SK-N-SH treated with all-trans-retinoic acid at 6 μM for 48 hours (cell line): ENCODE data around the gene TET3.

ENCODE experiments used
- TF ChIP-seq, protein P1 (sequence below): fragments of 250-450 bp; sonication (Bioruptor Pico); IDR thresholded peaks from 2 replicates; pipeline ENCODE4 v1.5.1; 2021; ENCODE audit warnings: mild to moderate bottlenecking, moderate library complexity
- TF ChIP-seq, protein P2 (sequence below): fragments of 250-450 bp; sonication (Bioruptor Pico); IDR thresholded peaks from 2 replicates; pipeline ENCODE4 v1.8.0; 2020; ENCODE audit warnings: mild to moderate bottlenecking, moderate library complexity, borderline replicate concordance
- TF ChIP-seq, protein P3 (sequence below): fragments of 250-450 bp; sonication (Bioruptor Pico); IDR thresholded peaks from 2 replicates; pipeline ENCODE4 v1.5.0; 2020; ENCODE audit warnings: mild to moderate bottlenecking, moderate library complexity

DNA sequence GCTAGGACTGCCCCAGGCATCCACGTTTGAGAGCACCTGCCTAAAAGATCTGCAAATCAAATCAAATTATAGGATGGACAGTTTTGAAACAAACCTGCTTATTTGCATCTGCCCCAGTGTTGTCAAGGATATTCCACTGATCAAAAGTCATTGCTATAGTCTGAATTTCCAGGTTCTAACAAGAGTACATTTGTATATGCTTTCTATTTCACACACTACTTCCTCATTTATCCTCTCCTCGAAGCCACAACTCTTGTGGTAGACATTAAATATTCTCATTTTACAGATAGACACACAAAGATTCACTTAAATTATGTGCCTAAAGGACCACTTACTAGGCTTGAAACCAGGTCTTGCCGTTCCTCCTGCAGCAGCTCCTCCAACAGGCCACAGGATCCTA is 11.9 kb upstream of the TET3 start:
- TF ChIP-seq, protein P1, sequence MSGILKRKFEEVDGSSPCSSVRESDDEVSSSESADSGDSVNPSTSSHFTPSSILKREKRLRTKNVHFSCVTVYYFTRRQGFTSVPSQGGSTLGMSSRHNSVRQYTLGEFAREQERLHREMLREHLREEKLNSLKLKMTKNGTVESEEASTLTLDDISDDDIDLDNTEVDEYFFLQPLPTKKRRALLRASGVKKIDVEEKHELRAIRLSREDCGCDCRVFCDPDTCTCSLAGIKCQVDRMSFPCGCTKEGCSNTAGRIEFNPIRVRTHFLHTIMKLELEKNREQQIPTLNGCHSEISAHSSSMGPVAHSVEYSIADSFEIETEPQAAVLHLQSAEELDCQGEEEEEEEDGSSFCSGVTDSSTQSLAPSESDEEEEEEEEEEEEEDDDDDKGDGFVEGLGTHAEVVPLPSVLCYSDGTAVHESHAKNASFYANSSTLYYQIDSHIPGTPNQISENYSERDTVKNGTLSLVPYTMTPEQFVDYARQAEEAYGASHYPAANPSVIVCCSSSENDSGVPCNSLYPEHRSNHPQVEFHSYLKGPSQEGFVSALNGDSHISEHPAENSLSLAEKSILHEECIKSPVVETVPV (CRISPR knock-in tag): no peak
- TF ChIP-seq, protein P2, sequence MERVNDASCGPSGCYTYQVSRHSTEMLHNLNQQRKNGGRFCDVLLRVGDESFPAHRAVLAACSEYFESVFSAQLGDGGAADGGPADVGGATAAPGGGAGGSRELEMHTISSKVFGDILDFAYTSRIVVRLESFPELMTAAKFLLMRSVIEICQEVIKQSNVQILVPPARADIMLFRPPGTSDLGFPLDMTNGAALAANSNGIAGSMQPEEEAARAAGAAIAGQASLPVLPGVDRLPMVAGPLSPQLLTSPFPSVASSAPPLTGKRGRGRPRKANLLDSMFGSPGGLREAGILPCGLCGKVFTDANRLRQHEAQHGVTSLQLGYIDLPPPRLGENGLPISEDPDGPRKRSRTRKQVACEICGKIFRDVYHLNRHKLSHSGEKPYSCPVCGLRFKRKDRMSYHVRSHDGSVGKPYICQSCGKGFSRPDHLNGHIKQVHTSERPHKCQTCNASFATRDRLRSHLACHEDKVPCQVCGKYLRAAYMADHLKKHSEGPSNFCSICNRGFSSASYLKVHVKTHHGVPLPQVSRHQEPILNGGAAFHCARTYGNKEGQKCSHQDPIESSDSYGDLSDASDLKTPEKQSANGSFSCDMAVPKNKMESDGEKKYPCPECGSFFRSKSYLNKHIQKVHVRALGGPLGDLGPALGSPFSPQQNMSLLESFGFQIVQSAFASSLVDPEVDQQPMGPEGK (CRISPR knock-in tag): no peak
- TF ChIP-seq, protein P3, sequence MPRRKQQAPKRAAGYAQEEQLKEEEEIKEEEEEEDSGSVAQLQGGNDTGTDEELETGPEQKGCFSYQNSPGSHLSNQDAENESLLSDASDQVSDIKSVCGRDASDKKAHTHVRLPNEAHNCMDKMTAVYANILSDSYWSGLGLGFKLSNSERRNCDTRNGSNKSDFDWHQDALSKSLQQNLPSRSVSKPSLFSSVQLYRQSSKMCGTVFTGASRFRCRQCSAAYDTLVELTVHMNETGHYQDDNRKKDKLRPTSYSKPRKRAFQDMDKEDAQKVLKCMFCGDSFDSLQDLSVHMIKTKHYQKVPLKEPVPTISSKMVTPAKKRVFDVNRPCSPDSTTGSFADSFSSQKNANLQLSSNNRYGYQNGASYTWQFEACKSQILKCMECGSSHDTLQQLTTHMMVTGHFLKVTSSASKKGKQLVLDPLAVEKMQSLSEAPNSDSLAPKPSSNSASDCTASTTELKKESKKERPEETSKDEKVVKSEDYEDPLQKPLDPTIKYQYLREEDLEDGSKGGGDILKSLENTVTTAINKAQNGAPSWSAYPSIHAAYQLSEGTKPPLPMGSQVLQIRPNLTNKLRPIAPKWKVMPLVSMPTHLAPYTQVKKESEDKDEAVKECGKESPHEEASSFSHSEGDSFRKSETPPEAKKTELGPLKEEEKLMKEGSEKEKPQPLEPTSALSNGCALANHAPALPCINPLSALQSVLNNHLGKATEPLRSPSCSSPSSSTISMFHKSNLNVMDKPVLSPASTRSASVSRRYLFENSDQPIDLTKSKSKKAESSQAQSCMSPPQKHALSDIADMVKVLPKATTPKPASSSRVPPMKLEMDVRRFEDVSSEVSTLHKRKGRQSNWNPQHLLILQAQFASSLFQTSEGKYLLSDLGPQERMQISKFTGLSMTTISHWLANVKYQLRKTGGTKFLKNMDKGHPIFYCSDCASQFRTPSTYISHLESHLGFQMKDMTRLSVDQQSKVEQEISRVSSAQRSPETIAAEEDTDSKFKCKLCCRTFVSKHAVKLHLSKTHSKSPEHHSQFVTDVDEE (CRISPR knock-in tag): no peak
